NCI-H446 treated with DMSO at 0.1 percent for 48 hours (cell line): ENCODE measurements around the gene TCP11X1.
"Not testable (repeated sequence)": the region's sequence is repeated elsewhere in the genome, so short reads cannot be mapped to it uniquely, and the experiment has no call there.

Experiments
- DNase-seq: peaks from one replicate; lab custom pipeline; 2025; lab: John Stamatoyannopoulos, UW

TCP11X1 gene

DNA sequence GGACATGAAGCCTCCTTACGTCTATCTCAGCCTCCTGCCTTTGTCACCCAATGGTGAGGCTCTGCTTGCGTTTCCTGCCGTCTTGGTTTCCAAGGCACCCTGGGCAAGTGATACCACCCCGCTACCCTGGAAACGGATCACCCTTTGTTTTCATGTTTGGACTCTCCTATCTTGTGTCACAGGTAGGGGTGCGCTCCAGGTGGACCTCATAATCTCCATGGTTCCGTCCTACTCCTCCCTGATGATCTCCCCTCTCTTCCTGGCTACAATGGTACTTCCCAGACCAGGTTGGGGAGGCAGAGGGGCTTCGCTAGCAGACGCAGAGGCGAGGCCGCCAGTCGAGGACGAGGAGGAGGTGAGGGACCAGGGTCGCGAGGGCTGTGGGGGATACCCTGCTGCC is at the start of gene TCP11X1:
Gene TCP11X1, plus strand, starts transcription at position 316 of the 400 bp plus-strand sequence.
- not testable (repeated sequence) for DNase-seq

DNA sequence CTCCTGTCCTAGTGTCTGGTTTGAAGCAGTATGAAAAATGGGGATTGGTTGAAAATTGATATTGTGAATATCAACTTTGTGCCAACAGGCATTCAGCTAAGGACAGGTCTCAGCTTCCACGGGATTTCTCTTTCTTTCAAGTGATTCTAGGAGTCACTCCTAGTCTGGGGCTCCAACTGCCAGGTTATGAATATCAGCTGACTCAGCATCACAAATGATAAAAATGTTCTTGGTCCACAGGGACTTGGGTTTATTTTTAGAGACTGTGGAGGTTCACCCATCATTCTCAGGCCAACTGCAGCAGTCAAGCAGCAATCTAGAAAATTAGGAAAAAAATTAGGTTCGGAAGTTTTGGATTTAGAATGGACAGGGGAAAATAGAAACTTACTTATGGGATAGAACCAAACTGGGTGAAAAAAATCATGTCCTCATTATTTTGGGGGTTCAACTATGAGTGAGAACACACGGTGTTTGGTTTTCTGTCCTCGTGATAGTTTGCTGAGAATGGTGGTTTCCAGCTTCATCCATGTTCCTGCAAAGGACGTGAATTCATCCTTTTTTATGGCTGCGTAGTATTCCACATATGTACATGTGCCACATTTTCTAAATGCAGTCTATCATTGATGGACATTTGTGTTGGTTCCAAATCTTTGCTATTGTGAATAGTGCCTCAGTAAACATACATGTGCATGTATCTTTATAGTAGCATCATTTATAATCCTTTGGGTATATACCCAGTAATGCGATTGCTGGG is 29.0 kb upstream of the TCP11X1 start:
- DNase-seq: no peak

DNA sequence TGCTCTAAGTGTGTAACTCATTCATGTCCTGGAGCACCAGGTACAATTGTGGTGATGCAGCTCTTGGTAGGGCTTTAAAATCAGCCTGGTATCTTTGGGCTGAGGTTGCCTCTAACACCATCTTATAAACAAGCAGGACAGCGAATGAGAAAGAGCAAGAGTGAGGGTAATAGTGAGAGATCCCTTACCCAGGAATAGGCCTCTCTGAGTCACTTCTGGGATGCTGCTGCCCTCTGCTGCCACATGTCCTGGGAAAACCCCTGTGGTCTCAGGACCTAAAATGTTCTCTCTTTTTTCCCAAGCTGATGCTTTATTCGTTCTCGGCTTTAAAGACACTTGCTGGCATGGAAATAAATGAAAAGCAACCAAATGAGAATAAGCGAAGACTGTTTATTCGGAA is 7.2 kb upstream of the TCP11X1 start:
- not testable (repeated sequence) for DNase-seq

DNA sequence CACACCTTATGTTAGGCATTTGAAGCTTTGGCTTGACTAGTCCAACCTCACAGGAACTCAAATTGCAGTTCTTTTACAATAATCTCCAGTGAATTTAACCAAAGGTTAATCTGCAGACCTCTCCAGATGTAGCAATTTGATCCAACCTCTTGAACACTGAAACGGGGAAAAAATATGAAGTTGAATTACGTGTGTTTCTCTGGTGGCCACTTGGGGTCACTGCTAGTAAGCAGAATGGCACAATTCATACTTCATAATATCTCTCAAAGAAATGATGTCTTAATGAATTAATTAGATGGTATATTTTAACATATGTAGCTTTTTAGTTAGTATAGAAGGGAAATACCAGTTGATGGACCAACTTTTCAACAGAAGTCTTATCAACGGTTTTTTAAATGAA is 1.4 kb downstream of the TCP11X1 start:
- DNase-seq: not testable (repeated sequence)

DNA sequence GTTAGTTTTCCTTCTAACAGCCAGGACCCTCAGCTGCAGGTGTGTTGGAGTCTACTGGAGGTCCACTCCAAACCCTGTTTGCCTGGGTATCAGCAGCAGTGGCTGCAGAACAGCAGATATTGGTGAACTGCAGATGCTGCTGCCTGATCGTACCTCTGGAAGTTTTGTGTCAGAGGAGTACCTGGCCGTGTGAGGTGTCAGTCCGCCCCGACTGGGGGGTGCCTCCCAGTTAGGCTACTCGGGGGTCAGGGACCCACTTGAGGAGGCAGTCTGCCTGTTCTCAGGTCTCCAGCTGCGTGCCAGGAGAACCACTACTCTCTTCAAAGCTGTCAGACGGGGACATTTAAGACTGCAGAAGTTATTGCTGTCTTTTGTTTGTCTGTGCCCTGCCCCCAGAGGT is 20.6 kb downstream of the TCP11X1 start:
- not testable (repeated sequence) for DNase-seq

DNA sequence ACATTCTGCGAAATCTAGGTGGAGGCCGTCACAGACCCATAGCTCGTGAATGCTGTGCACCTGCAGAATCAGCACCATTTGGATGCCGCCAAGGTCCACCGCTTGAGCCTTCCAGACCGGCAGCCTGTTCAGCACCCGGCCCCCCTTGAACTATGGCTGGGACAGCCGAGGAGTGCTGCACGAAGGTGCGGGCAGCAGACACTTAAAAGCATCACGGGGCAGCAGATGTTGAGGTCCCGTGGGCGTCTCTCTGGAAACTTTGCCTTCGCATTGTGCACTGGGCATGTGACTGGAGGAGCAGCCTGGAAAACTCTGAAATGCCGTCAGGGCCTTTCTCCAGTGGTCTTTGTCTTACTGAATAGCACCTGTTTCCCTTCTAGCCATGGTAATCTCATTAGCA is 25.2 kb downstream of the TCP11X1 start:
- not testable (repeated sequence) for DNase-seq

DNA sequence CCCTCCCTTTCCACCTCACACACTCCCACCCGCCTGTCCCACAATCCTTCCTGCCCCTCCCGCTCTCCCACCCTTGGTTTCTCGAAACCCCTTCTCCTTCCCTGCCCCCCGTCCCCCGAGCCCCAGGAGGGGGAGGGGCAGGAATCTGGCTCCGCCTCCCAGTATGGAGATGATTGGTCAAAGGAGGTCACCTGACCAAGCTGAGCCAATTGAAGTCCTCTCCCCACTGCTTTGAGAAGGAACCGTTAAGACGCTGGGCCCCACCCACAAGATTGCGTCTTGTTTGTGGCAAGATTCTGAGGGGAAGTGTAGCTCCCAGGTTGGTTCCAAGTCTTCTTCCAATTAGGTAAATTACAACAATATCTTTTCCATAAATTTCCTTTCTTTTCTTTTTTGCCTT is 31.8 kb downstream of the TCP11X1 start, which contains the start of gene NXF2:
Gene NXF2, plus strand, starts transcription at position 275 of the 400 bp plus-strand sequence. CDS start 59,912 bp downstream, outside the sequence.
- not testable (repeated sequence) for DNase-seq

DNA sequence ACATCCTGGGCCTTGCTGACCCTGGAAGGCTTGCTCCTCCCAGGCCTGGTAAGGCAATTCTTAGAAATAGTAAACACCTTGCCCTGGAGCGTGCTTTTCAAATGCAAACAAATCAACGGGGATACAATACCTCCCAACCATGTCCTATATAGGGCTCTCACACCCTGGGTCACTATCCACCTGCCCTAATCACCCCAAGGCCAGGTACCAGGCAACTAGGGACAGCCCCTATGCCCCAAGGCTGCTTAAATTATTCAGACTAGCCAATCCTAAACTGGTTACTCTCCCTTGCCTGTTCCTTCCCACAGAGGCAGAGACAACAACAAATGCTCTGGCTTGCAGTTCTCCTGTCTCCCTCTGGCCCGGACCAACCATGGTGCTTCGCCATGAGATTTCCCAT is 57.1 kb downstream of the TCP11X1 start:
- not testable (repeated sequence) for DNase-seq
